CD4-positive, alpha-beta T cell treated with Interleukin-6 at 100 ng/mL for 8 hours (primary cell): ENCODE measurements around the gene TRMT13.
"Not testable (repeated sequence)": the region's sequence is repeated elsewhere in the genome, so short reads cannot be mapped to it uniquely, and the experiment has no call there.

Experiments used
- DNase-seq: peaks from one replicate; pipeline ENCODE4 v3.0.0-alpha.2; 2020; ENCODE audit warnings: mixed read lengths, low spot score

The TRMT13 gene

GRCh38 chr1:100162881-100163280 lies 29.9 kb downstream of the TRMT13 start:
- no peak for DNase-seq

DNA sequence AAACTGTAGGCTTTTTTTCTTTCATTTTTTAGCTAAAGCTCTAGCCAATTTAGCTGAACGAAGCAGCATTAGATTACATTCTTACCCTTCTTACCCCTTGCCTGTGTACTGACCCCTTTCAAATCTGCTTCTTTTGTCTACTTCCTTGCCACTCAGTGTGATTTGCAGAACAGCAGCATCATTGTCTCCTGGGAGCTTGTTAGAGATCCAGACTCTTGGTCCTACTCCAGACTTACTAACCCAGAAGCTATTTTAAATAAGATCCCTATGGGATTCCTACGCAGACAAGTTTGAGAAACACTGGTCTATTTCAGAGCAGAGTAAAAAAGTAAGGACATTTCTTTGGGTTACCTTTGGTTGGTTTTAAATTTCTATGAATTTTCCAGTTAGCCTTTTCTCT lies 31.3 kb downstream of the TRMT13 start:
- DNase-seq, result no peak

DNA sequence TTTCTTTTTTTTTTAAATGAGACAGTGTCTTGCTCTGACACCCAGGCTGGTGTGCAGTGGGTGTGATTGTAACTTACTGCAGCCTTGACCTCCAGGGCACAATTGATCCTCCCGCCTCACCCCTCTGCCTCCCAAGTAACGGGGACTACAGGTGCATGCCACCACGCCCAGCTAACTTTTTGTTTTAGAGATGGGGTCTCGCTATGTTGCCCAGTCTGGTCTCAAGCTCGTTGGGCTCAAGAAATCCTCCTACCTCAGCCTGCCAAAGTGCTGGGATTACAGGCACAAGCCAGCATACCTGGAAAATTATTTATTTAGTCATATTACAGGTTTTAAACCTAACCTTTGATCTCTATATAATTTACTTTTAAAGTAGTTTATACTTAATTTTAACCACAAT lies 31.7 kb downstream of the TRMT13 start:
- DNase-seq, result no peak

GRCh38 chr1:100168051-100168450 lies 35.1 kb downstream of the TRMT13 start:
- DNase-seq, result no peak

GRCh38 chr1:100177295-100178041 lies 44.5 kb downstream of the TRMT13 start:
- DNase-seq, result no peak

DNA sequence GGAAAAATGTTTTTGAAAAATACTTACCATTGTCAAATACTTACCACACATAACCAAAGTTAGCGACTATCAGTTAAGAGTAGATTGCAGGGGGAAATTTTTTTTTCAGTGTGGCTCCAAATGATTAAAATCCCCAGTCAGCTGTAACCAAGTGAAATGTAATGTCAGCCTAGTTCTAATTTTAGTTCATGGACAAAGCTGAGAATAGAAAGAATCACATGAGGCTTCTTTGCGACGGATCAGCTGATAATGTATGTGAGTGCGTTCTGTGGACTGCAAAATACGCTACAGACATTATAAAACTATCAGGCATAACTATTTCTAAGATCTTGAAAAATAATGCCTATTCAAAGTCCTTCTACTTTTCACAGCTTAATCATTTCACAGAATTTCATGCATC lies 45.1 kb downstream of the TRMT13 start, which contains the start of gene LRRC39:
TSS of gene LRRC39 (minus strand) at position 166 of the 400 bp plus-strand sequence. CDS start 9,740 bp downstream, outside the sequence.
- DNase-seq, result no peak

DNA sequence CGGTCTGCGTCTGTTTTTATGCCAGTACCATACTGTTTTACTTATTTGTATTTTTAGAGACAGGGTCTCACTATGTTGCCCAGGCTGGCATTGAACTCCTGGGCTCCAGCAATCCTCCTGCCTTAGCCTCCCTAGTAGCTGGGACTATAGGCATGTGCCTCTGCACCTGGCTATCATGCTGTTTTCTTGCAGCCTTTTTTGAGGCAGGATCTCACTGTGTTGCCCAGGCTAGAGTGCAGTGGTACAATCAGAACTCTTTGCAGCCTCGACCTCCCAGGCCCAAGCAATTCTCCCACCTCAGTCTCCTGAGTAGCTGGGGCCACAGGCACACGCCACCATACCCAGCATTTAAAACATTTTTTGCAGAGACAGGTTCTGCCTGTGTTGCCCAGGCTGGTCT lies 50.4 kb downstream of the TRMT13 start:
- no peak for DNase-seq

GRCh38 chr1:100184536-100184935 lies 51.6 kb downstream of the TRMT13 start:
- no peak for DNase-seq

- DNase-seq, result no peak
Measured at GRCh38 chr1:100187912-100188311, 54.9 kb downstream of the TRMT13 start.

DNA sequence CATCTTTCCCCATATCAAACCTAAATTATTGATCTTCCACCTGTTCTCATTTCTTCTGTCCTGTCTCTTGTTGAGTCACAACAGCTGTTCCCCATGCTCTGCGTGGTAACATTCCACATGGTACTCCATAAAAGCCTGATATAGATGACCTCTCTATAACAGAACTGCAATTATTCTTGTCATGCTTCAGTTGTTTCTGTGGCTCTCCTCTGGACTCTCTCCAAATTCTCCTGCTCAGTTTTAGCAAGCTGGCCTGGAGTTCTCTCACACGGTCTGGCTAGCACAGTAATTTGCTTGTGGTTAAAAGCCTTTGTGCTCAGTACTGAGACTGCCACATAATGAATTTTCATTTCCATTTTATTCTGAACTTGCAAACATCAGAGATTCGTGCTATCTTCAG lies 55.7 kb downstream of the TRMT13 start:
- no peak for DNase-seq

- no peak for DNase-seq
Measured at GRCh38 chr1:100198596-100198995, 65.6 kb downstream of the TRMT13 start.

GRCh38 chr1:100200060-100200459 lies 67.1 kb downstream of the TRMT13 start:
- DNase-seq, result not testable (repeated sequence)
